Activated gamma-delta T cell treated with anti-CD3 and anti-CD28 coated beads, Interleukin-2, amount 50 U/mL, for 16 hours (primary cell): ENCODE measurements around the gene ODAD2.

Experiments used
- DNase-seq: peaks from one replicate; pipeline ENCODE4 v3.0.0-alpha.2; 2020; ENCODE audit warnings: low read depth

The ODAD2 gene

GRCh38 chr10:27838361-27838760 lies 160.5 kb downstream of the ODAD2 start:
- no peak for DNase-seq

- DNase-seq: no peak
Measured at GRCh38 chr10:27834476-27834875, 164.4 kb downstream of the ODAD2 start.

GRCh38 chr10:27833792-27834191 lies 165.1 kb downstream of the ODAD2 start:
- DNase-seq: no peak

GRCh38 chr10:27832826-27833225 lies 166.1 kb downstream of the ODAD2 start:
- no peak for DNase-seq

- DNase-seq: no peak
Measured at GRCh38 chr10:27826369-27826768, 172.5 kb downstream of the ODAD2 start.

- DNase-seq: no peak
Measured at GRCh38 chr10:27822301-27822700, 176.6 kb downstream of the ODAD2 start.

GRCh38 chr10:27820637-27821036 lies 178.2 kb downstream of the ODAD2 start:
- DNase-seq: no peak

- DNase-seq: no peak
Measured at GRCh38 chr10:27819781-27820531, 178.9 kb downstream of the ODAD2 start.

GRCh38 chr10:27816320-27816719 lies 182.6 kb downstream of the ODAD2 start:
- no peak for DNase-seq

GRCh38 chr10:27815846-27816245 lies 183.0 kb downstream of the ODAD2 start:
- no peak for DNase-seq

GRCh38 chr10:27815261-27815660 lies 183.6 kb downstream of the ODAD2 start:
- no peak for DNase-seq

GRCh38 chr10:27805180-27805579 lies 193.7 kb downstream of the ODAD2 start:
- no peak for DNase-seq

- no peak for DNase-seq
Measured at GRCh38 chr10:27804136-27804535, 194.7 kb downstream of the ODAD2 start.

- DNase-seq: no peak
Measured at GRCh38 chr10:27801171-27801785, 197.6 kb downstream of the ODAD2 start.

- DNase-seq: no peak
Measured at GRCh38 chr10:27799046-27799445, 199.8 kb downstream of the ODAD2 start.

- DNase-seq: no peak
Measured at GRCh38 chr10:27794157-27794556, 204.7 kb downstream of the ODAD2 start.

- DNase-seq: no peak
Measured at GRCh38 chr10:27792216-27792615, 206.7 kb downstream of the ODAD2 start.

- no peak for DNase-seq
Measured at GRCh38 chr10:27784272-27784671, 214.6 kb downstream of the ODAD2 start.

- DNase-seq: peak; percentile 9
Measured at GRCh38 chr10:27783660-27784059, 215.2 kb downstream of the ODAD2 start.

- DNase-seq: no peak
Measured at GRCh38 chr10:27779462-27780015, 219.3 kb downstream of the ODAD2 start.

GRCh38 chr10:27774831-27775230 lies 224.0 kb downstream of the ODAD2 start:
- no peak for DNase-seq

GRCh38 chr10:27771231-27771630 lies 227.6 kb downstream of the ODAD2 start:
- DNase-seq: no peak

- no peak for DNase-seq
Measured at GRCh38 chr10:27770181-27770580, 228.7 kb downstream of the ODAD2 start.
